G401 (cell line): ENCODE measurements around the gene ARHGAP26. TPM values are rescaled to one million over a fixed set of nuclear protein-coding genes. Genes with fewer than 3 reads are reported as not detected.

Source experiments
- DNase-seq: peaks from one replicate; pipeline ENCODE4 v3.0.0-alpha.2; 2015; ENCODE audit warnings: low spot score
- in situ Hi-C: cut with HindIII; loops from 2 replicates; pipeline ENCODE4 v1.10.0; 2016; ENCODE audit warnings: low sequenced_read_pairs, mixed read lengths
- total RNA-seq: library from RNA; depleted of rRNA; stranded (reverse); fragments of >200 nt; shearing (Covaris generic); gene quantifications from 2 replicates; pipeline ENCODE4 v1.2.3, GENCODE V29; 2014

Gene ARHGAP26
- total RNA-seq, 1 experiment from 2014 or later: not detected

- DNase-seq: no peak
- in situ Hi-C loops: no loop called here
Measured at GRCh38 chr5:143164557-143164956, 394.4 kb downstream of the ARHGAP26 start.

GRCh38 chr5:143165049-143165880, 395.1 kb downstream of the ARHGAP26 start:
- DNase-seq: no peak
- in situ Hi-C loops: no loop called here

GRCh38 chr5:143166090-143166489, 395.9 kb downstream of the ARHGAP26 start:
- DNase-seq: no peak
- in situ Hi-C loops: no loop called here

- in situ Hi-C loops: no loop called here
Measured at GRCh38 chr5:143166661-143167420, 396.7 kb downstream of the ARHGAP26 start.

GRCh38 chr5:143168171-143168741, 398.1 kb downstream of the ARHGAP26 start:
- in situ Hi-C loops: no loop called here
- DNase-seq: no peak

More at GRCh38 chr5:143166661-143167420, 396.7 kb downstream of the ARHGAP26 start:
- no peak for DNase-seq

GRCh38 chr5:143168921-143169810, 399.0 kb downstream of the ARHGAP26 start:
- in situ Hi-C loops: no loop called here

GRCh38 chr5:143170104-143170503, 399.9 kb downstream of the ARHGAP26 start:
- DNase-seq: peak; percentile 31
- in situ Hi-C loops: no loop called here

More at GRCh38 chr5:143168921-143169810, 399.0 kb downstream of the ARHGAP26 start:
- DNase-seq: no peak

GRCh38 chr5:143170977-143171376, 400.8 kb downstream of the ARHGAP26 start:
- in situ Hi-C loops: no loop called here
- no peak for DNase-seq

- DNase-seq: no peak
- in situ Hi-C loops: no loop called here
Measured at GRCh38 chr5:143172739-143173138, 402.6 kb downstream of the ARHGAP26 start.

- in situ Hi-C loops: no loop called here
- no peak for DNase-seq
Measured at GRCh38 chr5:143173139-143173889, 403.1 kb downstream of the ARHGAP26 start.

GRCh38 chr5:143174714-143175398, 404.7 kb downstream of the ARHGAP26 start:
- in situ Hi-C loops: no loop called here
- no peak for DNase-seq

- in situ Hi-C loops: no loop called here
Measured at GRCh38 chr5:143176048-143176447, 405.9 kb downstream of the ARHGAP26 start.

GRCh38 chr5:143177263-143177983, 407.2 kb downstream of the ARHGAP26 start:
- in situ Hi-C loops: no loop called here
- peak; percentile 77 for DNase-seq

More at GRCh38 chr5:143176048-143176447, 405.9 kb downstream of the ARHGAP26 start:
- peak; percentile 64 for DNase-seq

- no peak for DNase-seq
- in situ Hi-C loops: no loop called here
Measured at GRCh38 chr5:143179126-143179740, 409.1 kb downstream of the ARHGAP26 start.

GRCh38 chr5:143180751-143181150, 410.6 kb downstream of the ARHGAP26 start:
- DNase-seq: peak; percentile 61
- in situ Hi-C loops: no loop called here

GRCh38 chr5:143181173-143181572, 411.0 kb downstream of the ARHGAP26 start:
- DNase-seq: no peak
- in situ Hi-C loops: no loop called here

GRCh38 chr5:143182106-143182505, 411.9 kb downstream of the ARHGAP26 start:
- in situ Hi-C loops: no loop called here

More at GRCh38 chr5:143182106-143182505, 411.9 kb downstream of the ARHGAP26 start:
- no peak for DNase-seq
